Spleen (tissue), 7 donors: Measurements from ENCODE around the gene POGZ.

Experiments used
- CTCF ChIP-seq, 11 experiments: fragments of 200-600 bp in 7 of 11; fragments of 450-650 bp in 4 of 11; sonication (generic) in 4 of 11; IDR thresholded peaks in 8 of 11; conservative IDR thresholded peaks in 3 of 11; 1 replicate in 7 of 11; 2 replicates in 4 of 11; pipeline versions ENCODE4 v1.4.0 to v1.8.0; 2016 to 2021; ENCODE audit warnings: antibody characterized with exemption in 11 of 11, inconsistent platforms in 4 of 11, mild to moderate bottlenecking in 1 of 11
- POLR2A ChIP-seq, 3 donors: fragments of 450-650 bp; IDR thresholded peaks; one replicate each; pipeline ENCODE4 v1.5.1; 2017; ENCODE audit warnings: antibody characterized with exemption in 3 of 3, mild to moderate bottlenecking in 1 of 3
- POLR2AphosphoS5 ChIP-seq, 3 donors: sonication (generic); formaldehyde crosslinking; IDR thresholded peaks; one replicate each; pipeline ENCODE4 v1.5.1; 2017; ENCODE audit warnings: antibody characterized with exemption in 3 of 3
- donor health status: DM: no; HTN: no; CAD: no; lungs with moderate emphysema.
- donor health status: DM: no; HTN: no; CAD: no.
- donor health status: DM: no; HTN: no; CAD: no.

- TF ChIP-seq POLR2AphosphoS5 (IDR thresholded peaks at IDR 0.05): no peak
- no peak for TF ChIP-seq POLR2A (IDR thresholded peaks at IDR 0.05)
- peak; percentile 46 to 82 (median 69) for TF ChIP-seq CTCF (IDR thresholded peaks at IDR 0.05 in 8 of 11, conservative IDR thresholded peaks at IDR 0.05 in 3 of 11)
These were observed 15.2 kb downstream of the POGZ start for GRCh38 chr1:151443846-151444782.
